GM23338 (cell line): Measurements from ENCODE around the gene PPP1R9A.

Experiments used
- CREB1 ChIP-seq: fragments of 250-450 bp; sonication (Bioruptor Pico); IDR thresholded peaks from 2 replicates; pipeline ENCODE4 v1.5.0; 2020; ENCODE audit warnings: low read depth, mild to moderate bottlenecking, moderate library complexity
- CTCF ChIP-seq, 2 experiments: fragments of 200-600 bp in 1 of 2; sonication (generic) in 1 of 2; conservative IDR thresholded peaks; 2 replicates each; pipeline versions ENCODE4 v1.5.1 to v1.6.1; 2016 to 2017; ENCODE audit warnings: antibody characterized with exemption in 2 of 2, low read depth in 2 of 2, mild to moderate bottlenecking in 2 of 2, moderate library complexity in 1 of 2
- EZH2 ChIP-seq: fragments of 200-600 bp; sonication (generic); IDR thresholded peaks from one replicate; pipeline ENCODE4 v1.8.0; 2017; ENCODE audit warnings: antibody characterized with exemption, mild to moderate bottlenecking, low read depth; ENCODE audit not compliant: unreplicated experiment
- EZH2phosphoT487 ChIP-seq: fragments of 200-600 bp; sonication (generic); IDR thresholded peaks from one replicate; pipeline ENCODE4 v1.8.1; 2018; ENCODE audit warnings: antibody characterized with exemption; ENCODE audit not compliant: unreplicated experiment
- JUNB ChIP-seq: IDR thresholded peaks from one replicate; pipeline ENCODE4 v1.6.1; 2016; ENCODE audit warnings: antibody characterized with exemption; ENCODE audit not compliant: unreplicated experiment
- NANOG ChIP-seq: IDR thresholded peaks from 2 replicates; pipeline ENCODE4 v1.6.1; 2016; ENCODE audit warnings: antibody characterized with exemption, borderline replicate concordance
- POLR2AphosphoS5 ChIP-seq: IDR thresholded peaks from 2 replicates; pipeline ENCODE4 v1.6.1; 2016; ENCODE audit warnings: antibody characterized with exemption, low read depth
- ZNF114 ChIP-seq: fragments of 250-450 bp; sonication (Bioruptor Pico); IDR thresholded peaks from 2 replicates; pipeline ENCODE4 v1.5.0; 2020; ENCODE audit warnings: mild to moderate bottlenecking, moderate library complexity
- TF ChIP-seq, protein P1 (sequence below): IDR thresholded peaks from one replicate; pipeline ENCODE4 v1.6.1; 2018; ENCODE audit warnings: antibody characterized with exemption; ENCODE audit not compliant: unreplicated experiment

GRCh38 chr7:95324431-95324830 lies 417.0 kb downstream of the PPP1R9A start, which contains the start of gene PON1:
- no peak for TF ChIP-seq CTCF (conservative IDR thresholded peaks at IDR 0.05; ENCODE audit: low read depth in 2 of 2)
- no peak for TF ChIP-seq JUNB
- TF ChIP-seq EZH2: no peak
- no peak for TF ChIP-seq ZNF114
- no peak for TF ChIP-seq EZH2phosphoT487
- TF ChIP-seq POLR2AphosphoS5: no peak
- no peak for TF ChIP-seq NANOG
- TF ChIP-seq, protein P1, sequence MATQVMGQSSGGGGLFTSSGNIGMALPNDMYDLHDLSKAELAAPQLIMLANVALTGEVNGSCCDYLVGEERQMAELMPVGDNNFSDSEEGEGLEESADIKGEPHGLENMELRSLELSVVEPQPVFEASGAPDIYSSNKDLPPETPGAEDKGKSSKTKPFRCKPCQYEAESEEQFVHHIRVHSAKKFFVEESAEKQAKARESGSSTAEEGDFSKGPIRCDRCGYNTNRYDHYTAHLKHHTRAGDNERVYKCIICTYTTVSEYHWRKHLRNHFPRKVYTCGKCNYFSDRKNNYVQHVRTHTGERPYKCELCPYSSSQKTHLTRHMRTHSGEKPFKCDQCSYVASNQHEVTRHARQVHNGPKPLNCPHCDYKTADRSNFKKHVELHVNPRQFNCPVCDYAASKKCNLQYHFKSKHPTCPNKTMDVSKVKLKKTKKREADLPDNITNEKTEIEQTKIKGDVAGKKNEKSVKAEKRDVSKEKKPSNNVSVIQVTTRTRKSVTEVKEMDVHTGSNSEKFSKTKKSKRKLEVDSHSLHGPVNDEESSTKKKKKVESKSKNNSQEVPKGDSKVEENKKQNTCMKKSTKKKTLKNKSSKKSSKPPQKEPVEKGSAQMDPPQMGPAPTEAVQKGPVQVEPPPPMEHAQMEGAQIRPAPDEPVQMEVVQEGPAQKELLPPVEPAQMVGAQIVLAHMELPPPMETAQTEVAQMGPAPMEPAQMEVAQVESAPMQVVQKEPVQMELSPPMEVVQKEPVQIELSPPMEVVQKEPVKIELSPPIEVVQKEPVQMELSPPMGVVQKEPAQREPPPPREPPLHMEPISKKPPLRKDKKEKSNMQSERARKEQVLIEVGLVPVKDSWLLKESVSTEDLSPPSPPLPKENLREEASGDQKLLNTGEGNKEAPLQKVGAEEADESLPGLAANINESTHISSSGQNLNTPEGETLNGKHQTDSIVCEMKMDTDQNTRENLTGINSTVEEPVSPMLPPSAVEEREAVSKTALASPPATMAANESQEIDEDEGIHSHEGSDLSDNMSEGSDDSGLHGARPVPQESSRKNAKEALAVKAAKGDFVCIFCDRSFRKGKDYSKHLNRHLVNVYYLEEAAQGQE: no peak
- TF ChIP-seq CREB1 (CRISPR knock-in tag): no peak
